Duodenal mucosa (tissue), 2 donors: ENCODE data around the gene UBE2E1.
"Not testable (repeated sequence)": the region's sequence is repeated elsewhere in the genome, so short reads cannot be mapped to it uniquely, and the experiment has no call there.

ENCODE experiments used
- H3K27ac ChIP-seq: one replicate; pipeline ENCODE4 v1.7.0; 2013; ENCODE audit warnings: low read depth, low read length
- H3K27me3 ChIP-seq, 2 donors: one replicate each; pipeline ENCODE4 v1.7.0; 2013; ENCODE audit warnings: low read length in 2 of 2, control low read depth in 1 of 2; ENCODE audit not compliant: insufficient read depth in 2 of 2, control insufficient read depth in 1 of 2
- H3K36me3 ChIP-seq, 2 donors: one replicate each; pipeline ENCODE4 v1.7.0; 2013; ENCODE audit warnings: low read length in 2 of 2, control low read depth in 1 of 2; ENCODE audit not compliant: insufficient read depth in 2 of 2, control insufficient read depth in 1 of 2
- H3K4me1 ChIP-seq, 2 donors: one replicate each; pipeline ENCODE4 v1.7.0; 2013; ENCODE audit warnings: low read length in 2 of 2, control low read depth in 1 of 2; ENCODE audit not compliant: insufficient read depth in 2 of 2, control insufficient read depth in 1 of 2
- H3K4me3 ChIP-seq, 2 donors: one replicate each; pipeline ENCODE4 v1.7.0; 2013; ENCODE audit warnings: low read length in 2 of 2, low read depth in 1 of 2
- H3K9ac ChIP-seq, 2 donors: one replicate each; pipeline ENCODE4 v1.7.0; 2013; ENCODE audit warnings: low read length in 2 of 2, low read depth in 1 of 2
- H3K9me3 ChIP-seq, 2 donors: one replicate each; pipeline ENCODE4 v1.7.0; 2013; ENCODE audit warnings: low read length in 2 of 2, control low read depth in 1 of 2; ENCODE audit not compliant: control insufficient read depth in 1 of 2

UBE2E1 gene

GRCh38 chr3:23888617-23889228 lies 83.0 kb downstream of the UBE2E1 start:
- peaks cover 2 to 19% of the 10 kb centered on the region in 2 donors for H3K36me3 ChIP-seq
- no peaks in the 10 kb centered on the region for H3K27me3 ChIP-seq
- no peak overlapping the region for H3K9ac ChIP-seq
- H3K4me1 ChIP-seq = no peaks in the 10 kb centered on the region
- H3K9me3 ChIP-seq = no peaks in the 10 kb centered on the region
- H3K27ac ChIP-seq = no peak overlapping the region
- no peak overlapping the region for H3K4me3 ChIP-seq

DNA sequence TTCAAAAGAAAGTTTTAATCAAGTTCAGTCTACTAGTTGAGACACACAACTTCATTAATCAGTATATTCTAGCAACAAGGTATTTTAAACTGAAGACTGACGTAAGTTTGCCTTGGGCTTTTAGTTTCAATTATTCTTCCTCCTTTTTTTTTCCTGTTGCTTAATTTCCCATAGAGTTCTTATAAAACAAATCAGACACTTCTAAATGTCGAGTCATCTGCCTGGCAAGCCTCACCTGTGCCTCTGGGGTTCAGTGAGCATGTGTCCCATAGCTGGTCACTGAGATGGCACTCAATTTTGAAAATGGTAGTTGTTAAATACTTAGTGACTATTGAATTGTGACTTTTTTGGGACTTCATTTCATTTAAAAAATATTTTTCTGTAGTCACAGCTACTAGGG lies 83.6 kb downstream of the UBE2E1 start:
- Histone ChIP-seq H3K4me1 (no peaks in the 10 kb centered on the region), H3K9me3 (no peaks in the 10 kb centered on the region), H3K4me3 (no peak overlapping the region), H3K36me3 (peaks cover 2 to 25% of the 10 kb centered on the region in 2 donors), H3K9ac (no peak overlapping the region), H3K27me3 (no peaks in the 10 kb centered on the region), H3K27ac (no peak overlapping the region)

GRCh38 chr3:23889950-23890349 lies 84.2 kb downstream of the UBE2E1 start:
- no peaks in the 10 kb centered on the region for H3K27me3 ChIP-seq
- H3K9ac ChIP-seq = no peak overlapping the region
- H3K27ac ChIP-seq = no peak overlapping the region
- no peak overlapping the region for H3K4me3 ChIP-seq
- no peaks in the 10 kb centered on the region for H3K4me1 ChIP-seq
- no peaks in the 10 kb centered on the region for H3K9me3 ChIP-seq
- peaks cover 2 to 29% of the 10 kb centered on the region in 2 donors for H3K36me3 ChIP-seq

- Histone ChIP-seq H3K36me3 (peaks cover 2 to 45% of the 10 kb centered on the region in 2 donors), H3K27me3 (no peaks in the 10 kb centered on the region), H3K4me1 (no peaks in the 10 kb centered on the region), H3K9me3 (no peaks in the 10 kb centered on the region), H3K4me3 (no peak overlapping the region), H3K9ac (no peak overlapping the region), H3K27ac (no peak overlapping the region)
Observed at GRCh38 chr3:23894254-23895061, 88.7 kb downstream of the UBE2E1 start.

- Histone ChIP-seq H3K4me3 (no peak overlapping the region), H3K9ac (no peak overlapping the region), H3K9me3 (no peaks in the 10 kb centered on the region), H3K27me3 (no peaks in the 10 kb centered on the region), H3K27ac (no peak overlapping the region), H3K4me1 (no peaks in the 10 kb centered on the region), H3K36me3 (peaks cover 2 to 48% of the 10 kb centered on the region in 2 donors)
Observed at GRCh38 chr3:23895181-23895580, 89.4 kb downstream of the UBE2E1 start.

- H3K36me3 ChIP-seq = peaks cover 3 to 17% of the 10 kb centered on the region in 2 donors
Observed at GRCh38 chr3:23900744-23901143, 95.0 kb downstream of the UBE2E1 start.

DNA sequence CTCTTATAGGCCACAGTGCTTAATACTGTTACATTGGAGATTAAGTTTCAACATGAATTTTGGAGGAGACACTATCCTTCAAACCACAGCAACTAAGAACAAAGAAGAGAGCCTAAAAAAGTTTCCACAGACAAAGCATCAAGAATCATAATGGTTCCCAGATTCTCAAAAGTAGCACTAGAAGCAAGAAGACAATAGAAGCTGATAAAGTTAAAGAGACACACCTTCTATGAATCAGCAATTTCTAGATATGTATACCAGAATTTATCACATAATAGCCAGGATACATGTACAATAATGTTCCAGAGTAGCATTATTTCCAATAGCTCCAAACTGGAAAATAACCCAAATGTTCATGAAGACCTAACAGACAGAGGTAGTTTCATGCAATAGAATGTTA lies 98.8 kb downstream of the UBE2E1 start:
- Histone ChIP-seq H3K4me3 (no peak overlapping the region), H3K9me3 (no peaks in the 10 kb centered on the region), H3K27me3 (no peaks in the 10 kb centered on the region), H3K36me3 (peaks cover 3 to 8% of the 10 kb centered on the region in 2 donors), H3K4me1 (no peaks in the 10 kb centered on the region), H3K9ac (no peak overlapping the region), H3K27ac (no peak overlapping the region)

More at GRCh38 chr3:23900744-23901143, 95.0 kb downstream of the UBE2E1 start:
- H3K27me3 ChIP-seq = no peaks in the 10 kb centered on the region
- H3K4me1 ChIP-seq = no peaks in the 10 kb centered on the region
- no peak overlapping the region for H3K9ac ChIP-seq
- H3K9me3 ChIP-seq = no peaks in the 10 kb centered on the region
- H3K27ac ChIP-seq = no peak overlapping the region
- no peak overlapping the region for H3K4me3 ChIP-seq

GRCh38 chr3:23909341-23909740 lies 103.6 kb downstream of the UBE2E1 start:
- Histone ChIP-seq H3K36me3 (peaks cover under 1 to 8% of the 10 kb centered on the region in 2 donors), H3K9me3 (no peaks in the 10 kb centered on the region), H3K4me3 (no peak overlapping the region), H3K4me1 (peaks cover 0 to 6% of the 10 kb centered on the region in 2 donors), H3K9ac (no peak overlapping the region), H3K27ac (no peak overlapping the region), H3K27me3 (no peaks in the 10 kb centered on the region)

DNA sequence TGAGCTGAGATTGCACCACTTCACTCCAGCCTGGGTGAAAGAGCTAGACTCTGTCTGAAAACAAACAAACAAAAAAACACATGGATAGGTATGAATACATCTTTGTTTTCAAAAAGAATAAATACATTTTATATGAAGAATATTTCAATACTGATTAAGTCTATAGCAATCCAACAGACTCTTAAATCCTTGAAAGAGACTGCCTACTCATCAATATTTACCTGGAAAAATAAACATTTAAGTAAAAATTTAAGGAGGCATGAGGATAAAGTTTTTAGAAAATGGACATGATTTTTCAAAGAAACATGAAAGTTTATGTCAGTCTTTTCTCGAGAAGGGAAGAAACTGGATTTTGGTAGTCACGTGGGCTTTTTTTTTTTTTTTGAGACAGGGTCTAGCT lies 105.6 kb downstream of the UBE2E1 start:
- H3K4me3 ChIP-seq = no peak overlapping the region
- H3K9me3 ChIP-seq = no peaks in the 10 kb centered on the region
- no peak overlapping the region for H3K9ac ChIP-seq
- H3K4me1 ChIP-seq = peaks cover 11 to 16% of the 10 kb centered on the region in 2 donors
- H3K27me3 ChIP-seq = no peaks in the 10 kb centered on the region
- peaks cover 0 to 8% of the 10 kb centered on the region in 2 donors for H3K36me3 ChIP-seq
- no peak overlapping the region for H3K27ac ChIP-seq

GRCh38 chr3:23912335-23912734 lies 106.6 kb downstream of the UBE2E1 start:
- H3K27me3 ChIP-seq, H3K9me3 ChIP-seq: not testable (repeated sequence)

More at GRCh38 chr3:23912335-23912734, 106.6 kb downstream of the UBE2E1 start:
- H3K36me3 ChIP-seq, H3K4me3 ChIP-seq, H3K27ac ChIP-seq, H3K9ac ChIP-seq: not testable (repeated sequence)
- peaks cover 11 to 16% of the 10 kb centered on the region in 2 donors for H3K4me1 ChIP-seq
